Stimulated activated CD8-positive, alpha-beta memory T cell treated with anti-CD3 and anti-CD28 coated beads, Interleukin-15, amount 100 ng/mL, for 48 hours (primary cell): ENCODE measurements around the gene PPFIBP2.
"Not testable (repeated sequence)": the region's sequence is repeated elsewhere in the genome, so short reads cannot be mapped to it uniquely, and the experiment has no call there.

Experiments used
- DNase-seq, 2 donors: peaks; one replicate each; pipeline ENCODE4 v3.0.0-alpha.2; 2020; ENCODE audit warnings: low read depth in 2 of 2

The PPFIBP2 gene

GRCh38 chr11:7635137-7635536 is 121.3 kb downstream of the PPFIBP2 start:
- no peak for DNase-seq

GRCh38 chr11:7635708-7636107 is 121.9 kb downstream of the PPFIBP2 start:
- DNase-seq, result no peak

- DNase-seq, result no peak
Measured at GRCh38 chr11:7636350-7636749, 122.6 kb downstream of the PPFIBP2 start.

- no peak for DNase-seq
Measured at GRCh38 chr11:7637447-7638157, 123.8 kb downstream of the PPFIBP2 start.

GRCh38 chr11:7638710-7639642 is 125.2 kb downstream of the PPFIBP2 start:
- DNase-seq, result no peak

- DNase-seq, result no peak
Measured at GRCh38 chr11:7639643-7640025, 125.8 kb downstream of the PPFIBP2 start.

- DNase-seq, result no peak
Measured at GRCh38 chr11:7640816-7641215, 127.0 kb downstream of the PPFIBP2 start.

GRCh38 chr11:7642747-7643146 is 128.9 kb downstream of the PPFIBP2 start:
- DNase-seq, result no peak

GRCh38 chr11:7643314-7643713 is 129.5 kb downstream of the PPFIBP2 start:
- no peak for DNase-seq

- DNase-seq, result no peak
Measured at GRCh38 chr11:7645206-7645605, 131.4 kb downstream of the PPFIBP2 start.

- no peak for DNase-seq
Measured at GRCh38 chr11:7646866-7647265, 133.1 kb downstream of the PPFIBP2 start.

- DNase-seq, result no peak
Measured at GRCh38 chr11:7648264-7648663, 134.5 kb downstream of the PPFIBP2 start.

GRCh38 chr11:7651140-7651551 is 137.3 kb downstream of the PPFIBP2 start:
- no peak for DNase-seq

GRCh38 chr11:7651700-7652099 is 137.9 kb downstream of the PPFIBP2 start:
- DNase-seq, result no peak

GRCh38 chr11:7654195-7654705 is 140.5 kb downstream of the PPFIBP2 start:
- DNase-seq, result no peak

- no peak for DNase-seq
Measured at GRCh38 chr11:7655253-7656217, 141.7 kb downstream of the PPFIBP2 start.

GRCh38 chr11:7656704-7657103 is 142.9 kb downstream of the PPFIBP2 start:
- DNase-seq, result no peak

- DNase-seq, result no peak
Measured at GRCh38 chr11:7657306-7658025, 143.7 kb downstream of the PPFIBP2 start.

GRCh38 chr11:7663531-7663930 is 149.7 kb downstream of the PPFIBP2 start:
- DNase-seq, result not testable (repeated sequence)

GRCh38 chr11:7664867-7665266 is 151.1 kb downstream of the PPFIBP2 start:
- DNase-seq, result no peak
